GM18526 (cell line): ENCODE data around the gene COL3A1.

Experiments used
- POLR2A ChIP-seq: IDR thresholded peaks from 3 replicates; pipeline ENCODE4 v1.6.1; 2011; ENCODE audit not compliant: insufficient read length; ENCODE audit errors: extremely low read depth

The COL3A1 gene

GRCh38 chr2:188969236-188969635 is 4.9 kb upstream of the COL3A1 start:
- TF ChIP-seq POLR2A: no peak

- TF ChIP-seq POLR2A: no peak
Measured at GRCh38 chr2:188969651-188970050, 4.5 kb upstream of the COL3A1 start.

- TF ChIP-seq POLR2A: no peak
Measured at GRCh38 chr2:188970211-188970610, 4.0 kb upstream of the COL3A1 start.

- no peak for TF ChIP-seq POLR2A
Measured at GRCh38 chr2:188971432-188971861, 2.7 kb upstream of the COL3A1 start.

- TF ChIP-seq POLR2A: no peak
Measured at GRCh38 chr2:188973641-188974040, 532 bp upstream of the COL3A1 start.

- no peak for TF ChIP-seq POLR2A
Measured at GRCh38 chr2:188975497-188976102, 1.4 kb downstream of the COL3A1 start.

- TF ChIP-seq POLR2A: no peak
Measured at GRCh38 chr2:188976545-188977268, 2.5 kb downstream of the COL3A1 start.

- no peak for TF ChIP-seq POLR2A
Measured at GRCh38 chr2:188977317-188977716, 3.1 kb downstream of the COL3A1 start.

- TF ChIP-seq POLR2A: no peak
Measured at GRCh38 chr2:188978291-188979081, 4.3 kb downstream of the COL3A1 start.

GRCh38 chr2:188979187-188980114 is 5.3 kb downstream of the COL3A1 start:
- no peak for TF ChIP-seq POLR2A

- TF ChIP-seq POLR2A: no peak
Measured at GRCh38 chr2:188983427-188984064, 9.4 kb downstream of the COL3A1 start.

- TF ChIP-seq POLR2A: no peak
Measured at GRCh38 chr2:188984065-188984491, 9.9 kb downstream of the COL3A1 start.

GRCh38 chr2:188984680-188985079 is 10.5 kb downstream of the COL3A1 start:
- TF ChIP-seq POLR2A: no peak

- no peak for TF ChIP-seq POLR2A
Measured at GRCh38 chr2:188986839-188987238, 12.7 kb downstream of the COL3A1 start.
